Activated B cell treated with CpG ODN at 0.5 μM for 24 hours (primary cell): Measurements from ENCODE around the gene TCF12. TPM values are rescaled to one million over a fixed set of nuclear protein-coding genes. Genes with fewer than 3 reads are reported as not detected.

Experiments used
- ATAC-seq: fragments of 200-7000 bp; cut with Tn5 transposase; one replicate; pipeline ENCODE4 v1.10.0; 2021; ENCODE audit warnings: low read depth, mild to moderate bottlenecking, moderate library complexity
- CTCF ChIA-PET: fragments of 350-600 bp; sonication (Branson Sonifier 250); formaldehyde crosslinking; loops from one replicate; lab custom pipeline; 2021; ENCODE audit warnings: antibody characterized with exemption; lab: Charles Lee
- POLR2A ChIA-PET: fragments of 350-600 bp; sonication (Branson Sonifier 250); formaldehyde crosslinking; loops from one replicate; lab custom pipeline; 2021; ENCODE audit warnings: antibody characterized with exemption; lab: Charles Lee
- DNase-seq: peaks from one replicate; pipeline ENCODE4 v3.0.0; 2022
- H3K27ac Mint-ChIP-seq: one replicate; pipeline ENCODE4 v1.8.0; 2020; ENCODE audit warnings: mixed read lengths
- H3K27me3 Mint-ChIP-seq: one replicate; pipeline ENCODE4 v1.8.0; 2021; ENCODE audit warnings: mixed read lengths
- H3K36me3 Mint-ChIP-seq: one replicate; pipeline ENCODE4 v1.8.0; 2021; ENCODE audit warnings: low read depth, mixed read lengths
- H3K4me1 Mint-ChIP-seq: one replicate; pipeline ENCODE4 v1.8.0; 2021; ENCODE audit warnings: mixed read lengths
- H3K4me3 Mint-ChIP-seq: one replicate; pipeline ENCODE4 v1.8.0; 2020; ENCODE audit warnings: mild to moderate bottlenecking, mixed read lengths
- H3K9me3 Mint-ChIP-seq: one replicate; pipeline ENCODE4 v1.8.0; 2020; ENCODE audit warnings: mixed read lengths
- CTCF ChIP-seq: fragments of 200-600 bp; IDR thresholded peaks from one replicate; pipeline ENCODE4 v1.8.0; 2022; ENCODE audit warnings: antibody characterized with exemption, mild to moderate bottlenecking
- intact Hi-C: fragments of 100-400 bp; cut with micrococcal nuclease; formaldehyde crosslinking; loops from one replicate; pipeline ENCODE4 v1.15.1; 2024
- total RNA-seq: library from RNA; stranded (reverse); gene quantifications from 2 replicates; pipeline ENCODE4 v1.2.3, GENCODE V29; 2022

Gene TCF12
- total RNA-seq, 1 donor from 2014 or later, result 119 TPM

GRCh38 chr15:57296473-57297162 is 378.2 kb downstream of the TCF12 start:
- peak overlapping the region; percentile 99 for H3K27ac Mint-ChIP-seq
- ChIA-PET CTCF (interaction anchor here (1.4 kb wide), 2 partner anchors 150 to 805 kb away, joined by 4 read pairs; no protein-coding TSS in a partner anchor), POLR2A (interaction anchor here (1.7 to 14.0 kb wide), 2 partner anchors 9 to 11 kb away, joined by 4 to 387 read pairs; no protein-coding TSS in a partner anchor)
- H3K9me3 Mint-ChIP-seq, result no peaks in the 10 kb centered on the region
- H3K4me3 Mint-ChIP-seq, result no peak overlapping the region
- intact Hi-C loops, result no loop called here
- H3K36me3 Mint-ChIP-seq, result peaks cover 22% of the 10 kb centered on the region
- DNase-seq (no peak), ATAC-seq (no peak)
- peaks cover 52% of the 10 kb centered on the region for H3K4me1 Mint-ChIP-seq
- no peaks in the 10 kb centered on the region for H3K27me3 Mint-ChIP-seq
- no peak for TF ChIP-seq CTCF

GRCh38 chr15:57297163-57297593 is 378.7 kb downstream of the TCF12 start:
- Mint-ChIP-seq H3K27me3 (no peaks in the 10 kb centered on the region), H3K9me3 (no peaks in the 10 kb centered on the region), H3K4me3 (peak overlapping the region; percentile 24), H3K36me3 (peaks cover 22% of the 10 kb centered on the region), H3K4me1 (peaks cover 48% of the 10 kb centered on the region), H3K27ac (peak overlapping the region; percentile 99)
- no peak for DNase-seq
- POLR2A ChIA-PET, result interaction anchor here (1.7 to 14.0 kb wide), 2 partner anchors 8 to 12 kb away, joined by 4 to 387 read pairs; no protein-coding TSS in a partner anchor
- intact Hi-C loops, result no loop called here
- CTCF ChIA-PET, result interaction anchor here (1.4 kb wide), 2 partner anchors 151 to 806 kb away, joined by 4 read pairs; no protein-coding TSS in a partner anchor
- no peak for TF ChIP-seq CTCF
- ATAC-seq, result no peak

GRCh38 chr15:57297630-57298029 is 379.2 kb downstream of the TCF12 start:
- CTCF ChIA-PET, result interaction anchor here (1.4 kb wide), 1 partner anchor 806 kb away, joined by 4 read pairs; no protein-coding TSS in a partner anchor
- peak overlapping the region; percentile 99 for H3K27ac Mint-ChIP-seq
- TF ChIP-seq CTCF, result no peak

GRCh38 chr15:57298204-57298603 is 379.8 kb downstream of the TCF12 start:
- intact Hi-C loops, result no loop called here
- POLR2A ChIA-PET, result interaction anchor here (0.7 to 14.0 kb wide), 3 partner anchors 8 to 585 kb away, joined by 4 to 387 read pairs (median 4); no protein-coding TSS in a partner anchor

More at GRCh38 chr15:57297630-57298029, 379.2 kb downstream of the TCF12 start:
- ATAC-seq (no peak), DNase-seq (no peak)
- peak overlapping the region; percentile 24 for H3K4me3 Mint-ChIP-seq
- peaks cover 47% of the 10 kb centered on the region for H3K4me1 Mint-ChIP-seq
- no peaks in the 10 kb centered on the region for H3K27me3 Mint-ChIP-seq
- no peaks in the 10 kb centered on the region for H3K9me3 Mint-ChIP-seq
- intact Hi-C loops, result no loop called here
- POLR2A ChIA-PET, result interaction anchor here (0.7 to 14.0 kb wide), 3 partner anchors 8 to 584 kb away, joined by 4 to 387 read pairs (median 4); no protein-coding TSS in a partner anchor
- peaks cover 26% of the 10 kb centered on the region for H3K36me3 Mint-ChIP-seq

More at GRCh38 chr15:57298204-57298603, 379.8 kb downstream of the TCF12 start:
- H3K27me3 Mint-ChIP-seq, result no peaks in the 10 kb centered on the region
- ATAC-seq, result no peak
- peaks cover 53% of the 10 kb centered on the region for H3K4me1 Mint-ChIP-seq
- peak overlapping the region; percentile 9 for H3K4me3 Mint-ChIP-seq
- TF ChIP-seq CTCF, result no peak
- CTCF ChIA-PET, result no interaction called here
- DNase-seq, result no peak
- peaks cover 29% of the 10 kb centered on the region for H3K36me3 Mint-ChIP-seq
- H3K27ac Mint-ChIP-seq, result peak overlapping the region; percentile 99
- H3K9me3 Mint-ChIP-seq, result no peaks in the 10 kb centered on the region
